Stimulated activated CD8-positive, alpha-beta memory T cell treated with anti-CD3 and anti-CD28 coated beads, Interleukin-4, amount 100 ng/mL, for 4 hours (primary cell): ENCODE data around the gene MED16.

Experiments
- DNase-seq, 2 donors: peaks; one replicate each; pipeline ENCODE4 v3.0.0-alpha.2; 2020; ENCODE audit warnings: low read depth in 2 of 2, low spot score in 1 of 2

The MED16 gene, protein sequence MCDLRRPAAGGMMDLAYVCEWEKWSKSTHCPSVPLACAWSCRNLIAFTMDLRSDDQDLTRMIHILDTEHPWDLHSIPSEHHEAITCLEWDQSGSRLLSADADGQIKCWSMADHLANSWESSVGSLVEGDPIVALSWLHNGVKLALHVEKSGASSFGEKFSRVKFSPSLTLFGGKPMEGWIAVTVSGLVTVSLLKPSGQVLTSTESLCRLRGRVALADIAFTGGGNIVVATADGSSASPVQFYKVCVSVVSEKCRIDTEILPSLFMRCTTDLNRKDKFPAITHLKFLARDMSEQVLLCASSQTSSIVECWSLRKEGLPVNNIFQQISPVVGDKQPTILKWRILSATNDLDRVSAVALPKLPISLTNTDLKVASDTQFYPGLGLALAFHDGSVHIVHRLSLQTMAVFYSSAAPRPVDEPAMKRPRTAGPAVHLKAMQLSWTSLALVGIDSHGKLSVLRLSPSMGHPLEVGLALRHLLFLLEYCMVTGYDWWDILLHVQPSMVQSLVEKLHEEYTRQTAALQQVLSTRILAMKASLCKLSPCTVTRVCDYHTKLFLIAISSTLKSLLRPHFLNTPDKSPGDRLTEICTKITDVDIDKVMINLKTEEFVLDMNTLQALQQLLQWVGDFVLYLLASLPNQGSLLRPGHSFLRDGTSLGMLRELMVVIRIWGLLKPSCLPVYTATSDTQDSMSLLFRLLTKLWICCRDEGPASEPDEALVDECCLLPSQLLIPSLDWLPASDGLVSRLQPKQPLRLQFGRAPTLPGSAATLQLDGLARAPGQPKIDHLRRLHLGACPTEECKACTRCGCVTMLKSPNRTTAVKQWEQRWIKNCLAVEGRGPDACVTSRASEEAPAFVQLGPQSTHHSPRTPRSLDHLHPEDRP

DNA sequence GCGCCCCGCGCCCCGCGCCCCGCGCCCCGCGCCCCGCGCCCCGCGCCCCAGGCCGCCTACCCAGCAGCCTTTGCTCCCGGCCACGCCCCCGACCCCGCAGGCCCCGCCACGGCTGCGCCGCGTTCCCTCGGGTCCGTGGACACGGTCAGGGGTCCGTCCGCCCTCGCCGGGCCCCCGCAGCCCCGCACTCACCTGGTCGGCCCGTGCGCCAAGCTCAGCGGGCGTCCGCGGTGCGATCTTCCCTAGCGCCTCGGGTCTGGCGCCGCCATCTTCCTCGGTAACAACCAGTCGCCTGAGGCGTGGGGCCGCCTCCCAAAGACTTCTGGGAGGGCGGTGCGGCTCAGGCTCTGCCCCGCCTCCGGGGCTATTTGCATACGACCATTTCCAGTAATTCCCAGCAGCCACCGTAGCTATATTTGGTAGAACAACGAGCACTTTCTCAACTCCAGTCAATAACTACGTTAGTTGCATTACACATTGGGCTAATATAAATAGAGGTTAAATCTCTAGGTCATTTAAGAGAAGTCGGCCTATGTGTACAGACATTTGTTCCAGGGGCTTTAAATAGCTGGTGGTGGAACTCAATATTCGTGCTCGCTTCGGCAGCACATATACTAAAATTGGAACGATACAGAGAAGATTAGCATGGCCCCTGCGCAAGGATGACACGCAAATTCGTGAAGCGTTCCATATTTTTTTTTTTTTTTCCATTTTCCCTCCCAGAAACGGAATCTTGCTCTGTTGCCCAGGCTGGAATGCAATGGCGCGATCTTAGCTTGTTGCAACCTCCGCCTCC, at the start of gene MED16, which contains the start of gene RNU6-9:
Gene MED16 (minus strand): TSS at position 294 of the 796 bp plus-strand sequence. CDS start 2,056 bp downstream, outside the sequence.
Gene RNU6-9 (plus strand): TSS at position 591 of the 796 bp plus-strand sequence.
- DNase-seq: peak; percentile 72 to 79

DNA sequence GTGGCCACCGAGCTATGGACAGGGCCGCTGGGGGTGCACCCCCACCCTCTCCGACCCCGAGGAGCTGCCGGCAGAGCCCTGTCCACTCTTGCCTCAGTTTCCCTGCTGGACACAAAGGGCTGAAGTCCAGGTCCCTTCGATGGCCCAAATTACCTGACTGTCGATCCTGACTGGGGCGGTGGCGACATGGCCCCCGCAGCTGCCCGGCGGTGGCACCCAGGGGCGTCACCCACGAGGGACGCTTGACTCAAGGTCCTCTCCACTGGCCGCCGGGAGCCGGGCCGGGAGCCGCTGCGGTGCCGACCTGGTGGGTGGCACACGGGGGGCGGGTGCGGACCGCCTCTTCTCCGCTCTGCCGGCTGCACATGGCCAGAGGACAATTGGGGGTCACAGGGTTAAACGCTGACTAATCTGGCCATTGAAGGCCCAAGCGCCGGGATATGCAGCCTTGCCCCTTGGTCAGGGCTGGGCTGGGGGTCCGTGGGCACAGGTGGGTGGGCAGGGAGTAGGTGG, 49.2 kb upstream of the MED16 start:
- DNase-seq: no peak

DNA sequence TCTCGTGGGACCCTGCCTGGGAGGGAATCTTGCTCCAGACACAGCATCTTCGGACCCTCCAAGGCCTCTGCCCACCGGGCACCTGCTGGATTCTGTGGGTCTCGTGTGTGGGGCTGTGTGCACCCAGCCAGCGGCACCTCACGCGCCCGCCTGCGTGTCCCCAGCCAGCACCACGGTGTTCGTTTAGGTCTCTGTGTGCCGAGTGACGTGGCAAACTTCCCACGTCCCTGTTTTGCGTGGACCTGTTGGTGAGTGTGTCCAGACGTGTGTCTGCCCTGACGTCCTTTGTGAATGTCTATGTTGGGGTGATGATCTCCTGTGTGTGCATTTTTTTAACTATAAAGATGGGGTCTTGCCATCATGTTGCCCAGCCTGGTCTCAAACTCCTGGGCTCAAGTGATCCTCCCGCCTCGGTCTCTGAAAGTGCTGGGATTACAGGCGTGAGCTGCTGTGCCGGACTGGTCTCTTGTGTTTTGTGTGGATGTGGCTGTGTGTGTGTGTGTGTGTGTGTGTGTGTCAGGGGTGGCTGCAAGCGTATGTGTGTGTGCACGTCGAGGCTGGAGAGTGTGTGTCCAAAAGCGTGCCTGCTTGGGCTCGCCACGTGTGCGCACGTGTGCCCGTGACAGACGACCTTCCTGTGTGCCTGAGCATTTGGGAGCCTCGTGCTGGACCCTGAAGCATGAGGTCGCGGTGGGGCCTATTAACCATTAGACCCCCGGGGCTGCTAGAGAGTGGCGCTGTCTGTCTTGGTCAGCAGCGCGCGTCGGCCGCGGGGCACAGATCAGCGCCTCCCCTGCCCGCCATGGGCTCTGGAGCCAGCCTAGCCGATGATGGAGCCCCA, 48.5 kb upstream of the MED16 start:
- no peak for DNase-seq

DNA sequence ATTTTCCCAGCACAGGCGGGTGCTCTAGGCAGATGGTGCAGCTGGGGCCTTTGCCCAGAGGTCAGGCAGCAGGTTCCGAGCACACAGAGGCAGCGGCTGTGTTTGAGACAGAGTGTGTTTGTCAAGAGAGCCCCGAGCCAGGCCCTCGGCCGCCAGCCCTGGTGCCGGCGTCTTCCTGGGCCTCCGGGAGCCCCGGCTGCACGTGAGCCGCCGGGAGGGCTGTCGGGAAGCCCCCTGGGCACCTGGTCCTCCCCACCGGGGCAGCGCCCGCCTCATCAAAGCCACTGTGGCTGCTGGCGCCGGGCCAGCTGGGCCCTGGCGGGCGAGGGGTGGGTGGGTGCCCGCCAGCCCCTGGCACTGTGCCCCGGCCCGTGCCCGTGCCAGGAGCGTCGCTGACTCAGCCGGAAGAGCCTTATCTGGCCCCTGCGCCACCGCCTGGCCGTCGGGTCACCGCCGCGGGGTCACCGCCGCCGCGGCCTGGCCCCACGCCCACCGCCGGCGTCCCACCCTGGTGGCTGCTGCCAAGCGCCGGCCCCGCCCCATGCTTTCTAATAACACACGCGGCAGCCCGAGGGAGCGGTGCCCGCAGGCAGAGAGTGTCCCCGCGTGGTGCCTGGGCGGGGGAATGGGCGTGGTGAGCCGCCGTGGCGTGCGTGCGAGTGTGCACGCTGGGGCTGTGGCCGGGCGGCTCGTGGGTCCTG, 47.8 kb upstream of the MED16 start:
- peak; percentile 29 to 38 for DNase-seq

DNA sequence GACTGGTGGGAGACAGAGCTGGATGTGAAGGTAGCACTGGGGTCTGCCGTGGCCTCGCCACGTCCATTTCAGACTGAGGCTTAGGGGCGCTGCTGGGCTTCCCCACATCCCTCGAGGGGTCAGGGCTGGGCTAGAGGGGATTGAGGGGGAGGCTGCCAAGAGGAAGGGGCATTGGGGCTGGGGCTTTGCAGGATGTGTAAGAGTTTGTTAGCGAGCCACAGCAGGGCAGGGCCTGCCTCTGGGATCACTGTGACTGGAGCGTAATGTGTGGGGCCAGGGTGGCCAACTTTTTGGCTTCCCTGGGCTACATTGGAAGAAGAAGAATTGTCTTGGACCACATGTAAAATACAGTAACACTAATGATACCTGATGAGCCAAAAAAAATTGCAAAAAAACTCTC, 46.9 kb upstream of the MED16 start:
- no peak for DNase-seq

DNA sequence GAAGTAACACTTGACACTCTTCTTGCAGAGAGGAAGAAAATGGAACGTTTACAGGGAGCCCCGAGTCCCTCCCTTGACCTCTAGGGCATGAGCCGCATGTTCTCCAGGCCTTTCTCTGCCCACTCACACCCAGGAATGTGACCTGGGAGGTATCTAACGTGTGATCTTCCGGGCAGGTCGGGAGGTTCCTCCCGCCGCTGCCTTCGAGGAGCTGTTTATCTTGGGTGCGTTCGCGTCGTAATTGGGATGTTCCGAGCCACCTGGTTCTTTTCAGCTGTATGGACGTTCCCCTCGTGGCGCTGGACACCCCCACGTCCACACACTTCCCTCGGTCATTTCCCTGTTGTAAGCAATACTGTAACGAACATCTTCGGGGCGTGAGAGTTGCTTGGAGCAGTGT, 46.5 kb upstream of the MED16 start:
- no peak for DNase-seq

DNA sequence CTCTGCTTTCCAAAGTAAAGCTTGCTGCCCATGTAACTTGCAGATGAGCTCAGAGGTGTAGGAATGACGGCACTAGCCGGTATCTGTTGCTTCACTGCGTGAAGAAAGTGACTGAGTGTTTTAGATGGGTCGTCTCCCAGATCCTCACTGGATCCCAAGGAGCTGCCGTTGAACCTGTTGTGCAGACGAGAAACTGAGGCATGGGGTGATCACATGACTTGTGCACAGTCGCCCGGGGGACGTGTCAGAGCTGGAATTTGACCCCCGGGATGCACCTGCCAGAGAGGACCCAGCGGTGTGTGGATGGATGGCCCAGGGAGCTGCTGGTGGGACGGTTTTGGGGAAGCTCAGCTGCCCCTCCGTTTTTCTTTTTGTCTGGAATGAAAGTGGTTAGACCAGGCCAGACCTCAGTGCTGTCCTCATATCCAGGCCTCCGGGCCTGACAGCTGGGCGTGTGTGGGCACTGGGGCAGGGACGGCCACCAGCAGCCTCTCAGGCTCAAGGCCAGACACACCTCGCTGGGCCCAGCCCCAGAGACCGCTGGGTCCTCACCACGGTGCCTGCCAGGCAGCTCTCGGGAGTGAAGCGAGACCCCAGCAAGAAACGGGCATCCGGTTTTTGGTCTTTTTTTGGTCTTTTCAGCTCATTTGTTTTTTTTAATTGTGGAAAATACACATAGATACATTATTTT, 45.4 kb upstream of the MED16 start:
- no peak for DNase-seq

DNA sequence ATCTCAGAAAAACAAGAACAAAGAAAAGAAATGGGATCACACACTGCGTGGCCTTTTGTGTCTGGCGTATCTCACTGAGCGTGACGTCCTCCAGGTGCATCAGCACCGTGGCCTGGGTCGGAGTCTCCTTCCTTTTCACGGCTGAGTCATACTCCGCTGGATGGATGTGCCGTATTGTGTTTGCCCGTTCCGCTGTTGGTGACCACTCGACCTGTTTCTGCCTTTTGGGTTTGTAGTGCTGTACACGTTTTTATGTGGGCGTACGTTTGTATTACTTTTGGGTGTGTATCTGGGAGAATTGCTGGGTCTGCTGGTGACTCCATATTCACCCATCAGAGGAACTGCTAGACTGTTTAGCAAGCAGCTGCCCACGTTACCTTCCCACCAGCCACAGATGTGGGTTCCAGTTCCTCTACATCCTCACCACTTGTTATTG, 44.3 kb upstream of the MED16 start:
- DNase-seq: peak in 1 of 2 donors; percentile 52

DNA sequence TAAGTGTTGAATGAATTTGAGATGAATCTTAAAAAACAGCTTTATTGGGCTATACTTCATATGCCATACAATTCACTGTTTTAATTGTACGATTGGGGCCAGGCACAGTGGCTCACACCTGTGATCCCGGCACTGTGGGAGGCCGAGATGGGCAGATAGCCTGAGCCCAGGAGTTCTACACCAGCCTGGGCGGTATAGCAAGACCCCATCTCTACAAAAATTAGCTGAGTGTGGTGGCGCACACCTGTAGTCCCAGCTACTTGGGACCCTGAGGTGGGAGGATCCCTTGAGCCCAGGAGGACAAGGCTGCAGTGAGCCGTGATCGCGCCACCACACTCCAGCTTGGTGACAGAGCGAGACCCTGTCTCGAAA, 43.2 kb upstream of the MED16 start:
- no peak for DNase-seq

DNA sequence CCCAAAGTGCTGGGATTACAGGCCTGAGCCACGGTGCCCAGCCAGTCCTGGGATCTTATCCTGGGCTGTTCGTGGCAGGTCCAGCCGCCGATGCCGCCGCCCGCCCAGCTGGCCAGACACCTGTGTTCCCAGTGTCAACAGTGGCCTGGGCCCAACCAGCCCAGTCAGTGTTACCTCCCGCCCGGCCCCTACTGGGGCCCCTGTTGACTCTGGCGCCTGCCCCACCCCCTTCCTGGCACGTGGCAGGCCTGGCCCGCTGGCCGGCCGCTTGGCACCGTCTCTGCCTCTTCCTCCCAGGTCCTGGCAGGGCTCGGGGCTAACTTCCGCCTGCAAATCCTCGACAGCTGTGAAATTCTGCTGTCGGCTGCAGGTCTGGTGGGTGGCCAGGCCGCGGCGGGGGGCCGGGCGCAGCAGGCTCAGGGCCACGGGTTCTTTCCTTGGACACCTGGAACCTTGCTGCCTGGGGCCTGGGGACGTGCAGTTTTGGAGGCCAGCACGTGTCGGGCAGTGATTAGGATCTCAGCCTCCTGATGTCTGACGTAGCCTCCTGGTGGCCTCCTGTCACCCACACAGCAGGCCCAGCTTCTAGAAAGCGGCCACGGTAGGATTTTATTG, 42.0 kb upstream of the MED16 start:
- no peak for DNase-seq

DNA sequence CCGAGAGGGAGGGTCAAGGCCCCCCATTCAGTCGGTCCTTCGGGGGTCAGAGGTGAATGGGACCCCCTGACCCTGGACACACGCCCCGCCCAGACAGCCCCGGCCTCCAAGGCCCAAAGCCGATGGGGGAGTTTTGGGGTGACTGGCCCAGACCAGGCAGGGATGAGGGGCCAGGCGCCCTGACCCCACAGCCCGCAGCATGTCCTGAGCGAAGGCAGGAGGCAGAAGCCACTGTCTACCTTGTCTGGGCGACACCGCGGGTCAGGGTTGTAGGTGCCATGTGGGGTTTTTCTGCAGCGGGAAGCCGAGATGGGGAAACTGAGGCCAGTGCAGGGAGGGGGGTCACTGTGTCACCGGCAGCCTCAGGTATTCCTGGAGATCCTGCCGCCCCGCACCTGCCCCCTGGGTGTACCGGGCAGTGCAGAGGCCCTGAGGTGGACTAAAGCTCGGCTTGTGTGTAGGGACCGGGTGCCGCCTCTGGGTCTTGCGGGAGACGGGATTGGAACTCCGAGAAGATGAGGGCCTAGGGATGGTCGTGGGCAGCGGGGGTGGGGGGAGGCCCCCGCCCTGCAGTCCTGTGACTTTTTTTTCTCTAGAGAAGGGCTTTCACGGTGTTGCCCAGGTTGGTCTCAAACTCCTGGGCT, 41.3 kb upstream of the MED16 start:
- no peak for DNase-seq

DNA sequence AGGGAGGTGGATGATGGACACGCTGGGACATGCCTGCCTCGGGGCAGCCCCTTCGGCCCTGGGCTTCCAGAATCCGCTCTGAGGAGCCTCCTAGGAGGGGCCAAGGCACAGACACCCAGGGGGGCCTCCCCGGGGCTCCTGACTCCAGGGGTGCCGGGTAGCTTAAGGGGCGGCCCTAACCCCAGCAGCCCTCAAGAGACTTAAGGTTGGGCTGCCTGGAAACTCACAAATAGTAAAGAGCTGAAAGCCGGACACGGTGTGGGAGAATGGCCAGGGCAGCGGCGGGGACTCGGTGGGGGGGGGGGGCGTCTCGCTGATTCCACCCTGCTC, 40.5 kb upstream of the MED16 start:
- DNase-seq: no peak

DNA sequence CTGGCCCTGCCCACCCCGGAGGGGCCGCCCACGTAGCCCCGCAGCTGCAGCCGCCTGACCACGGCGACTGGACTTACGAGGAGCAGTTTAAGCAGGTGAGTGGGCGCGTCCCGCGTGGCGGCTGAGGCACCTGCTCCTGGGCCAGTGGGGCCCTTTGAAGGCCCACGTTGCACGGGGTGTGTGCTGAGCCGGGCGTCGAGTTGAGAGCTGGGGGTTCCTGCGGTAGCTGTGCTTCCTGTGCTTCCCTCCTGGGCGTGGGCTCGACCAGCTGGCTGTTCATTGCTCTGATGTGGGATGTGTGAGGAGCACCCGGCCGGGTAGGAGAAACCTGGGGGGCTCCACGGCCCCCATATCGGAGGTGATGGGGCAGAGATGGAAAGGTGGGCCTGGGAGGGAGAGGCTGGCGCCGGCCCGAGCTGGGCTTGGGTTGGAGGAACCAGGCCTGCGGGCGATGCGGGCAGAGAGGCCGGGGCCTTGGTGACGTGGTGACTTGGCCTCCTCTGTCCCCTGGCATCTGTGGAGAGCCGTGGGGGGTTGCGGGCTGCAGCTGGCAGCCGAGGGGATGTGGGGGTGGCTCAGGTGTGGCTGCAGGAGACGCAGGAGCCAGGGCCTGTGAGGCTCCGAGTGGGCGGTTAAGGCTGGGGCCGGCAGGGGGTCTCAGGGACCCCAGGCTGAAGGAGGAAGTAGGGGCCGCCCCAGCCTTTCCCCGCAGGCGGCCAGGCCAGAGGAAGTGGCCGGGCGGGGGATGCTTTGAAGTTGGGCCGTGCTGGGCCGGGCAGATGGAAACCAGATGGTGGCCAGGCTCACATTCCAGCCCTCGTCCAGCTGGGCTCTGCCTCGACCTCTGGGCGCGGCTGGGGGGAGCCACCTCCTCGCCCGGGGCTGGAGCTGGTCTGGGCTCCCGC, 39.9 kb upstream of the MED16 start:
- no peak for DNase-seq

DNA sequence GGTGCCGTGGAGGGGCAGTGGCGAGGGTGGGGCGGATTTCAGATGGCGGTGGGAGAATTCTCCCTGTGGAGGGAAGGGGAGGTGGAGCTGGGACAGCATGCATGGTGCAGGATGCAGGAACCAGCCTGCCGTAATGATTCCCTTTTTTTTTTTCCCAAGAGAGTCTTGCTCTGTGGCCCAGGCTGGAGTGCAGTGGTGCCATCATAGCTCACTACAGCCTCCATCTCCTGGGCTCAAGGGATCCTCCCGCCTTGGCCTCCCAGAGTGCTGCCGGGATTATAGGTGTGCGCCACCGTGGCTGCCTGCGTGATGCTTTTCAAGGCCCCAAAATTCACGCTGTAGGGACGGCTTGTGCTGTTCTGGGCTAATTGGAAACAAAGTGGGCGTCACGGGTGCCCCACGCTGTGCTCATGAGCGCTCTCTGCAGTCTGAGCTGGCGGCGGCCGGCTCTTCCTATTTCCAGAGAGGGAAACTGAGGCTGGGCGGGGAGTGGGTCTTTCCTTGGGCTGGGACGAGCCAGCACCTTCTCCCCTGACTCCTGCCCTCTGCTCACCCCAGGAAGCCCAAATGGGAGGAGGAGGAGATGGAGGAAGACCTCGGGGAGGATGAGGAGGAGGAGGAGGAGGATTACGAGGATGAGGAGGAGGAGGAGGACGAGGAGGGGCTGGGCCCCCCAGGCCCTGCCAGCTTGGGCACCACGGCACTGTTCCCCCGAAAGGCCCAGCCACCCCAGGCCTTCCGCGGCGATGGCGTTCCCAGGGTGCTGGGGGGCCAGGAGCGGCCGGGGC, 39.1 kb upstream of the MED16 start:
- DNase-seq: no peak

DNA sequence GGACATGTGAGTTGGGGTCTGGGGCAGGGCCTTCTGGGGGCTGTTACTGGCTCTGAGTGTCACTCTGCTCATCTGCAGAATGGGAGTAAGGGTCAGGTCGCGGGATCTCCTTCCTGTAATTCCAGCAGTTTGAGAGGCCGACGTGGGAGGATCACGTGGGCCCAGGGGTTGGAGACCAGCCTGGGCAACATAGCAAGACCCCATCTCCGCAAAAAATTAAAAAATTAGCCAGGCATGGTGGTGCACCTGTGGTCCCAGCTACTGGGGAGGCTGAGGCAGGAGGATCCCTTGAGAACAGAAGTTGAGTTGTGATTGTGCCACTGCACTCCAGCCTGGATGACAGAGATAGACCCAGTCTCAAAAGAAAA, 36.9 kb upstream of the MED16 start:
- no peak for DNase-seq

DNA sequence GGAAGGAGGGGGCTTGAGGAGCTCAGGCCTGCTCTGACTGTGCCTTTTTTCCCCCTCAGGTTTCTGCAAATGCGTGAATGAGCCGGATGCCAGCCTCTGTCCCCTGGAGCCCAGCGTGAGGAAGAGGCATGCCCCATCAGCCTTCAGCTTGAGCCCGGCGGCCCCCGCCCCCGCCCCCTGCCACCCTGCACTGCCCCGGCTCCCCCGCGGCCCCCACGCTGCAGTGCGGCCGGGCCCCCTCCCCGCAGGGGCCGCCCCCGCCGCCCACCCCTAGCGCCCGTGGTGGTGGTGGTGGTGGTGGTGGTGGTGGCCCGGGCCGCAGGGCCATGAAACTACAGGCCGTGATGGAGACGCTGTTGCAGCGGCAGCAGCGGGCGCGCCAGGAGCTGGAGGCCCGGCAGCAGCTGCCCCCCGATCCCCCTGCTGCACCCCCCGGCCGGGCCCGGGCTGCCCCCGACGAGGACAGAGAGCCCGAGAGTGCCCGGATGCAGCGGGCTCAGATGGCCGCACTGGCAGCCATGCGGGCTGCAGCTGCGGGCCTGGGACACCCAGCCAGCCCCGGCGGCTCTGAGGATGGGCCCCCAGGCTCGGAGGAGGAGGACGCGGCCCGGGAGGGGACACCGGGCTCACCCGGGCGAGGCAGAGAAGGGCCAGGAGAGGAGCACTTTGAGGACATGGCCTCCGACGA, 36.4 kb upstream of the MED16 start:
- no peak for DNase-seq
